ENCODE data around the gene ITPKB. TPM values are rescaled to one million over a fixed set of nuclear protein-coding genes. Genes with fewer than 3 reads are reported as not detected.
A peak's percentile ranks its signal among the peaks of the same experiment; 100 is the strongest.

The ITPKB gene
- total RNA-seq, 4 donors from 2014 or later: 29.7 to 117 (median 44.9) TPM

GRCh38 chr1:226739696-226740065 lies 599 bp upstream of the ITPKB start:
- no peaks in the 10 kb centered on the region for H3K9me3 ChIP-seq
- TF ChIP-seq CTCF (IDR thresholded peaks at IDR 0.05) (no peak), POLR2A (IDR thresholded peaks at IDR 0.05) (no peak)
- intact Hi-C loops (cut with DNase I; ENCODE audit: low total_unique reads): loop anchor here (5.0 kb wide), 1 partner anchor 97 kb away; no protein-coding TSS in a partner anchor
- peaks cover 4 to 7% of the 10 kb centered on the region in 2 donors for H3K4me1 ChIP-seq
- no peak for DNase-seq
- no peaks in the 10 kb centered on the region for H3K27me3 ChIP-seq
- H3K4me3 ChIP-seq: peak overlapping the region in 1 of 2 donors; percentile 87
- H3K27ac ChIP-seq: peak overlapping the region; percentile 97 to 98
- H3K36me3 ChIP-seq: no peaks in the 10 kb centered on the region

GRCh38 chr1:226738421-226738994 lies 574 bp downstream of the ITPKB start:
- Histone ChIP-seq H3K9me3 (no peaks in the 10 kb centered on the region), H3K4me3 (peak overlapping the region; percentile 83 to 87), H3K27ac (peak overlapping the region; percentile 97 to 98), H3K27me3 (no peaks in the 10 kb centered on the region), H3K36me3 (no peaks in the 10 kb centered on the region), H3K4me1 (peaks cover 4 to 11% of the 10 kb centered on the region in 2 donors)
- intact Hi-C loops (cut with DNase I; ENCODE audit: low total_unique reads): loop anchor here (5.0 kb wide), 1 partner anchor 96 kb away; no protein-coding TSS in a partner anchor
- no peak for TF ChIP-seq POLR2A (IDR thresholded peaks at IDR 0.05)
- TF ChIP-seq CTCF (IDR thresholded peaks at IDR 0.05): peak in 1 of 4 experiments; percentile 4
- peak in 1 of 2 donors; percentile 49 for DNase-seq

DNA sequence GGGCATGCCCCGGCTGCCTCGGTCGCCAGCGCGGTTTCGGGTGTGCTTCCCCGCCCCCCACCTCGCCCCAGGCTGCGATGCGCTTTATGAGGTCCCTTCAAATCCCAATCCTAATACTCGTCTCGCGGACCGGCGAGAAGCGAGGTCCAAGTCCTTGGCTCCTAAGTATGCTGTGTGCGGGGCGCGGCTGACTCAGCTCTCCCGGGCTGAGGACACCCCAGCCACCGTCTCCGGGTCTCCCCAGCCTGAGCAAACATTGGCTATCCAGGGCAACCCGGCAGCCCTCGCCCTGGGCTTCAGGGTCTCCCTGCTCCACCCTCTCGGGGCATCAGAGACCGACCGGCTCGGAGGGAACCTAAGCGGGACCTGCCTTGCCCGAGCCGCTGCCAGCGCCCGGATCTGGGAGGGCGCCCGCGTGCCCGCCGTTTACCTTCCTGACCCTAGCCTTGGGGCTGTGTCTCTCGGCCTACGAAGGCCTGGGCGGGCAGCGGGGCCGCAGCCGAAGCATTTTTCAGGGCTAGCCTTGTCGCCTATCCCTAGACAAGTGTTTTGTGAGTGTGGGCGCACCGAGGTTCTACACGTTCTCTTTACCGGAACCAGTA lies 1.2 kb downstream of the ITPKB start:
- Histone ChIP-seq H3K4me3 (peak overlapping the region; percentile 83 to 87), H3K36me3 (no peaks in the 10 kb centered on the region), H3K9me3 (no peaks in the 10 kb centered on the region), H3K27ac (peak overlapping the region; percentile 97 to 98), H3K4me1 (peaks cover 4 to 11% of the 10 kb centered on the region in 2 donors), H3K27me3 (no peaks in the 10 kb centered on the region)
- intact Hi-C loops (cut with DNase I; ENCODE audit: low total_unique reads): loop anchor here (5.0 kb wide), 1 partner anchor 96 kb away; no protein-coding TSS in a partner anchor
- peak; percentile 58 to 64 for DNase-seq
- TF ChIP-seq POLR2A (IDR thresholded peaks at IDR 0.05): no peak
- TF ChIP-seq CTCF (IDR thresholded peaks at IDR 0.05): no peak

GRCh38 chr1:226736908-226737818 lies 1.9 kb downstream of the ITPKB start:
- Histone ChIP-seq H3K36me3 (no peaks in the 10 kb centered on the region), H3K27me3 (no peaks in the 10 kb centered on the region), H3K27ac (peak overlapping the region; percentile 97 to 98), H3K9me3 (no peaks in the 10 kb centered on the region), H3K4me3 (peak overlapping the region; percentile 83 to 87), H3K4me1 (peaks cover 4 to 11% of the 10 kb centered on the region in 2 donors)
- peak in 2 of 4 experiments; percentile 9 to 28 for TF ChIP-seq CTCF (IDR thresholded peaks at IDR 0.05)
- TF ChIP-seq POLR2A (IDR thresholded peaks at IDR 0.05): no peak
- DNase-seq: peak in 1 of 2 donors; percentile 48
- intact Hi-C loops (cut with DNase I; ENCODE audit: low total_unique reads): loop anchor here (5.0 kb wide), 1 partner anchor 95 kb away; no protein-coding TSS in a partner anchor
